Ovary (tissue), 3 donors: ENCODE measurements around the gene SEMA6A.

Experiments used
- EP300 ChIP-seq: sonication (generic); formaldehyde crosslinking; IDR thresholded peaks from one replicate; pipeline ENCODE4 v1.6.1; 2017; ENCODE audit warnings: antibody characterized with exemption
- POLR2A ChIP-seq: fragments of 450-650 bp; IDR thresholded peaks from one replicate; pipeline ENCODE4 v1.6.1; 2017; ENCODE audit warnings: antibody characterized with exemption, mild to moderate bottlenecking, moderate library complexity
- TF ChIP-seq, protein P1 (sequence below), 3 donors: fragments of 450-650 bp in 2 of 3; fragments of 200-600 bp in 1 of 3; IDR thresholded peaks; one replicate each; pipeline versions ENCODE4 v1.5.1 to v1.8.0; 2016 to 2022; ENCODE audit warnings: antibody characterized with exemption in 3 of 3, mild to moderate bottlenecking in 1 of 3
- donor health status: DM: no; HTN: no; CAD: no.

- TF ChIP-seq EP300 (no peak), POLR2A (no peak)
- TF ChIP-seq, protein P1, sequence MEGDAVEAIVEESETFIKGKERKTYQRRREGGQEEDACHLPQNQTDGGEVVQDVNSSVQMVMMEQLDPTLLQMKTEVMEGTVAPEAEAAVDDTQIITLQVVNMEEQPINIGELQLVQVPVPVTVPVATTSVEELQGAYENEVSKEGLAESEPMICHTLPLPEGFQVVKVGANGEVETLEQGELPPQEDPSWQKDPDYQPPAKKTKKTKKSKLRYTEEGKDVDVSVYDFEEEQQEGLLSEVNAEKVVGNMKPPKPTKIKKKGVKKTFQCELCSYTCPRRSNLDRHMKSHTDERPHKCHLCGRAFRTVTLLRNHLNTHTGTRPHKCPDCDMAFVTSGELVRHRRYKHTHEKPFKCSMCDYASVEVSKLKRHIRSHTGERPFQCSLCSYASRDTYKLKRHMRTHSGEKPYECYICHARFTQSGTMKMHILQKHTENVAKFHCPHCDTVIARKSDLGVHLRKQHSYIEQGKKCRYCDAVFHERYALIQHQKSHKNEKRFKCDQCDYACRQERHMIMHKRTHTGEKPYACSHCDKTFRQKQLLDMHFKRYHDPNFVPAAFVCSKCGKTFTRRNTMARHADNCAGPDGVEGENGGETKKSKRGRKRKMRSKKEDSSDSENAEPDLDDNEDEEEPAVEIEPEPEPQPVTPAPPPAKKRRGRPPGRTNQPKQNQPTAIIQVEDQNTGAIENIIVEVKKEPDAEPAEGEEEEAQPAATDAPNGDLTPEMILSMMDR (IDR thresholded peaks at IDR 0.05): no peak
Measured at GRCh38 chr5:116421080-116421629, 153.5 kb downstream of the SEMA6A start.
